ENCODE data around the gene CD69. TPM values are rescaled to one million over a fixed set of nuclear protein-coding genes. Genes with fewer than 3 reads are reported as not detected.

Gene CD69
- total RNA-seq, 1 donor from 2014 or later, result 0.78 TPM

DNA sequence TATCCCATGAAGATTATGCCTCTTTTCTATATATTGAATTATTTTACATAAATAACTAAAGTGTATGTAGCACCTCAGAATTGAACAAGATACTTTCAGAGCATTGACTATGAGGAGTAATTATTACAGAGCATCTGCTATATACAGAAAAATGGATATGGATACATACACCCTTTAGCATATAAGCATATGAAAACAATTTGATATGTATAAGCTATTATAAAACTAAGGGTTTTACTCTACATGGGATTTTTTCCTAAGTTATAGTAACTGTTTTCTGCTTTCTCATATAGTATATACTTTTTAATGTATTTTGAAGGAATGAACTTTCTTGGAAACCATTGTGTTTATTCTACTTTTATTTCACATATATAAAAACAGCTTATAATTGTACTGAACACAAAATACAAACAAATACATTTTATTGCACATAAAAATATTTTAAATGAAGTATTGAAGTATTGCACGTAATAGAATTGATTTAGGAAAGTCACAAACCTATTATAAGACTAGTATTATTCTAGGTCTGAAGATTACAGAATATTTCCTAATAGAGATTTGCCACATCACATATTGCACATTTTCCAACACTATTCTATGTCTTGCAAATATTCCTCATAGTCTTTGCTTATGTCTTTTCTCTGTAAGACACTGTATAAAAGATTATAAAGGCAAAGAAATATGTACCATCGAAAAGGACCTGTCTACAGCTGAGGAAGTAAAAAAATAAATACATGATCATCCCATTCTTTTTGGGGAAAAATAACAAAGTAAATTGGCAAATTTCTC lies 8.4 kb downstream of the CD69 start:
- Mint-ChIP-seq H3K27me3 (ENCODE audit: low read depth) (no peaks in the 10 kb centered on the region), H3K27ac (no peak overlapping the region), H3K36me3 (no peaks in the 10 kb centered on the region), H3K9me3 (no peaks in the 10 kb centered on the region), H3K4me3 (no peak overlapping the region), H3K4me1 (peaks cover 3% of the 10 kb centered on the region)
- TF ChIP-seq, protein P1, sequence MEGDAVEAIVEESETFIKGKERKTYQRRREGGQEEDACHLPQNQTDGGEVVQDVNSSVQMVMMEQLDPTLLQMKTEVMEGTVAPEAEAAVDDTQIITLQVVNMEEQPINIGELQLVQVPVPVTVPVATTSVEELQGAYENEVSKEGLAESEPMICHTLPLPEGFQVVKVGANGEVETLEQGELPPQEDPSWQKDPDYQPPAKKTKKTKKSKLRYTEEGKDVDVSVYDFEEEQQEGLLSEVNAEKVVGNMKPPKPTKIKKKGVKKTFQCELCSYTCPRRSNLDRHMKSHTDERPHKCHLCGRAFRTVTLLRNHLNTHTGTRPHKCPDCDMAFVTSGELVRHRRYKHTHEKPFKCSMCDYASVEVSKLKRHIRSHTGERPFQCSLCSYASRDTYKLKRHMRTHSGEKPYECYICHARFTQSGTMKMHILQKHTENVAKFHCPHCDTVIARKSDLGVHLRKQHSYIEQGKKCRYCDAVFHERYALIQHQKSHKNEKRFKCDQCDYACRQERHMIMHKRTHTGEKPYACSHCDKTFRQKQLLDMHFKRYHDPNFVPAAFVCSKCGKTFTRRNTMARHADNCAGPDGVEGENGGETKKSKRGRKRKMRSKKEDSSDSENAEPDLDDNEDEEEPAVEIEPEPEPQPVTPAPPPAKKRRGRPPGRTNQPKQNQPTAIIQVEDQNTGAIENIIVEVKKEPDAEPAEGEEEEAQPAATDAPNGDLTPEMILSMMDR (IDR thresholded peaks at IDR 0.05; ENCODE audit: unreplicated experiment), result no peak
- DNase-seq (ENCODE audit: low spot score in 2 of 2, unreplicated experiment in 2 of 2), result no peak

DNA sequence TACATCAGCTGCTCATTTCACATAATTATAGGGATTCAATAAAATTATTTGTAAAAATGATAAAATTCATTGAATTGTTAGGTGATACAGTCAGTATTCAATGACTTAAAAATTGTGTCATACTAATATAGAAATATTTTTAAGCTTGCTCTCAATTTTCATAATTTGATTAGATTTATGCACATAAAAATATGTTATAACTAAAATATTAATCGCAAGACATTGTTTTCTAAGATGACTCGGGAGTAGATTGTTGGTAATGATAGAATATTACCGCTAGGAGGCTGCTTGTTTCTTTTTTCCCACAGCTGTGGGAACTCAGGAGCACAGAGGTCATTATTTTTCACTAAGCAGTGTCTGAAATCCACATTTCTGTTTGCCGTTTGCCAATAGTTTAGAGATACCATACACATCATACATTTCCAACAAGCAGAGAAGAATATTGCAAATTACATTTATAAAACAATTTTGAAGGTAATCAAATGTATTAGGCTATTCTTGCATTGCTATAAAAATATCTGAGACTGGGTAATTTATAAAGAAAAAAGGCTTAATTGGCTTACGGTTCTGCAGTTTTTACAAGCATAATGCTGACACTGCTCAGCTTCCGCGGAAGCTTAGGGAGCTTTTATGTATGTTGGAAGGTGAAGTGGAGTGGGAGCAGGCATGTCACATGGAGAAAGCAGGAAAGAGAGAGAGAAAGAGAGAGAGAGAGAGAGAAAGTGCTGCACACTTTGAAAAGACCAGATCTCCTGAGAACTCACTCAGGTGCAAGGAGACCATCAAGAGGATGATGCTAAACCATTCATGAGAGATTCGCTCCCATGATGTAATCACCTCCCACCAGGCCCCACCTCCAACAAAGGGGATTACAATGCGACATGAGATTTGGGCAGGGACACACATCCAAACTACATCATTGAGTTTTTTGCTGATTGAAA lies 9.2 kb downstream of the CD69 start:
- no peaks in the 10 kb centered on the region for H3K36me3 Mint-ChIP-seq
- DNase-seq (ENCODE audit: low spot score in 2 of 2, unreplicated experiment in 2 of 2), result no peak
- H3K27me3 Mint-ChIP-seq (ENCODE audit: low read depth), result no peaks in the 10 kb centered on the region
- TF ChIP-seq, protein P1 (IDR thresholded peaks at IDR 0.05; ENCODE audit: unreplicated experiment), result no peak
- no peak overlapping the region for H3K4me3 Mint-ChIP-seq
- no peaks in the 10 kb centered on the region for H3K9me3 Mint-ChIP-seq
- no peak overlapping the region for H3K27ac Mint-ChIP-seq
- peaks cover 3% of the 10 kb centered on the region for H3K4me1 Mint-ChIP-seq

DNA sequence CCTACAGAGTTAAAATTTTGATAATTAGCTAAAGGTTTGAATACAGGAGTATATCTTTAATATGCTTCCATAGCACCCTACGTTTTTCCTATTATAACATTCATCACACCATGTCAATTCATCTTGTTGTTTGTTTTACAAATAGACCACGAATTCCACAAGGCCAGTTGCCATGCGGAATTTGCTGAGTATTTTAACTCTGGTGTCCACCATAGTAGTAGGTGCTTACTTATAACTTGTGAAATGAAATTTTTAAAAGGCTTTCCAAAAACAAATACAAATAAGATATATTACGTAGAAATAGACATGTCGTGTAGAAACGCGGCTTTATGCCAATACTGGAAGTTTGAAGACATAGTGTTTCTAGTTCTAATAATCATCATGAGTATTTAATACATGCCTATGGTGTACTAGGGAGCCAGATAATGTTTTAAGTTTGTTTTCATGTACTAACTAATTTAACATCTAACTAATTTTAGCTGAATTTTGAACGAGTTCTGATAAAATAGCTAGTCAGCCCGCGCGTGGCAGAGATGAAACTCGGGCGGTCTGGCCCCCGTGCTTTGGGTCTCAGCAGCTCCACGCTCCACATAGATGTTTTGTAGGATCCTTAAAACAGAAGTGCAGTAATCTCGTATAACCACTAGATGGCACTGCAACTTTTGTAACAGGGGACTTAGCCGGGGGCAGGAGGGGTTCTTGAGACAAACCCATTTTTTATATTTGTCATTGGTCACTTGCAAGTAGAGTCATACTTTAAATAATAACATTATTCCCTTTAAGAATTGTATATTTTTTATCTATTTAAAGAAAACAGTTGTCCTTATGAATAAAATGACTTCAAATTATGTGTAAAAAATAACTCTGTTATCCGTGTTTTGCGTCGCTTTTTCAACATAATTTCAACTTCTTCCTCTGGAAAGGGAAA lies 10.2 kb downstream of the CD69 start:
- Mint-ChIP-seq H3K27me3 (ENCODE audit: low read depth) (no peaks in the 10 kb centered on the region), H3K9me3 (no peaks in the 10 kb centered on the region), H3K4me1 (peaks cover 3% of the 10 kb centered on the region), H3K36me3 (no peaks in the 10 kb centered on the region), H3K27ac (no peak overlapping the region), H3K4me3 (peak overlapping the region; percentile 41)
- DNase-seq (ENCODE audit: low spot score in 2 of 2, unreplicated experiment in 2 of 2), result no peak
- TF ChIP-seq, protein P1 (IDR thresholded peaks at IDR 0.05; ENCODE audit: unreplicated experiment), result peak; percentile 94

DNA sequence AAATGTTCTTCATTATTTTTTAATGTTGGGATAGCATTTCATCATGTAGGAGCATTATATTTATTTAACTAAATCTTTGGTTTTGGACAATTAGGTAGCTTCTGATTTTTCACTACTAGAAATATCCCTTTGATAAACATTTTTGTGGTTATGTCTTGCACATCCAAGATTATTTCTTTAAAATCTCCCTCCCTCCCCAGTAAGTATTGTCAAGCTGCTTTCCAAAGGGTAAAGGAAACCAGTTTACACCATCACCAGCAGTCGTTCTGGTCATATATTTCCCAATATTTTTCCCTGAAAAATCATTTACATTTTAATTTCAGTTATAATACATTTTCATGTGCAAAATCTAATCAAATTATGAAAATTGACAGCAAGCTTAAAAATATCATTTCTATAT lies 11.1 kb downstream of the CD69 start:
- Mint-ChIP-seq H3K9me3 (no peaks in the 10 kb centered on the region), H3K4me3 (no peak overlapping the region), H3K27me3 (ENCODE audit: low read depth) (no peaks in the 10 kb centered on the region), H3K27ac (no peak overlapping the region), H3K4me1 (peaks cover 10% of the 10 kb centered on the region), H3K36me3 (no peaks in the 10 kb centered on the region)
- no peak for DNase-seq (ENCODE audit: low spot score in 2 of 2, unreplicated experiment in 2 of 2)
- TF ChIP-seq, protein P1 (IDR thresholded peaks at IDR 0.05; ENCODE audit: unreplicated experiment), result no peak

DNA sequence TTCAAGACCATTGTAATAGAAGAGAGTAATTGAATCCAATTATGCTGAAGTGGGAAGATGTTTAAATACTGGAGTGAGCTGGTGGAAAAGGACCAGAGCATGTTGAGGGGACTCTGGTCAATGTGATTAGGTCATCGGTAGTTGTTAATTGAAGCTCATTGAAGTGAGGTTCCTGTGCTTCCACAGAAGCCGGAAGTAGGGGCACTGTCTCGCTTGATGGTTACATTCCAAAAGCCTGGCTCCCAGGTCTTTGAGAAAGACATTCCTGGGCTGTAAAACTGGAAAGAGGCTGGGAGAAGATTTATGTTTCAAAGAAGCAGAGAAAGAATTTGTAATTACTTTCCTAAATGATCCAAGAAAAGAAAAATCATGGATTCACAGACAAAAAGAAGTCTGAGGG lies 15.5 kb downstream of the CD69 start:
- TF ChIP-seq, protein P1 (IDR thresholded peaks at IDR 0.05; ENCODE audit: unreplicated experiment), result no peak
- H3K27ac Mint-ChIP-seq, result peak overlapping the region; percentile 57
- no peak for DNase-seq (ENCODE audit: low spot score in 2 of 2, unreplicated experiment in 2 of 2)
- H3K9me3 Mint-ChIP-seq, result no peaks in the 10 kb centered on the region
- no peaks in the 10 kb centered on the region for H3K27me3 Mint-ChIP-seq (ENCODE audit: low read depth)
- no peaks in the 10 kb centered on the region for H3K36me3 Mint-ChIP-seq
- peaks cover 17% of the 10 kb centered on the region for H3K4me1 Mint-ChIP-seq
- H3K4me3 Mint-ChIP-seq, result no peak overlapping the region
